NCI-H524 treated with DMSO at 0.1 percent for 48 hours (cell line): ENCODE measurements around the gene NELL1.

Experiments
- DNase-seq: peaks from one replicate; lab custom pipeline; 2025; lab: John Stamatoyannopoulos, UW

The NELL1 gene

DNA sequence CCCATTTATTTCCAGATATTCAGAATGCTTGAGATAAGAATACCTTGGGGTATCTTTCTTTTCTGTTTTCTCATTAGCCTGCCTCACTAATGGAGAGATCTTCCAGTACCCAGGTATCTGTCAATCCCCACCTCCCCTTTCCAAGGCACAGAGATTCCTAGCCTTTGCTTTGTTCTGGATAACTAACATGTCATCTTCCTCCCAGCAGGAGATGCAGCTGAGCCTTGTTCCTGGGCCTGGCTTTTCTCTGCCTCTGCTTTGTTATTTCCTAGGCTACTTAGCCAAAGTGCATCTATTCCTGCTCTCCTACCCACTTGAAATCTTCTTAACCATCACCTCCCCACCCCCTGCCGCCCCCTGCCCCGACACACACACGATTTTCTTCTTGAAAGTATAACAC is 297.1 kb downstream of the NELL1 start:
- no peak for DNase-seq

DNA sequence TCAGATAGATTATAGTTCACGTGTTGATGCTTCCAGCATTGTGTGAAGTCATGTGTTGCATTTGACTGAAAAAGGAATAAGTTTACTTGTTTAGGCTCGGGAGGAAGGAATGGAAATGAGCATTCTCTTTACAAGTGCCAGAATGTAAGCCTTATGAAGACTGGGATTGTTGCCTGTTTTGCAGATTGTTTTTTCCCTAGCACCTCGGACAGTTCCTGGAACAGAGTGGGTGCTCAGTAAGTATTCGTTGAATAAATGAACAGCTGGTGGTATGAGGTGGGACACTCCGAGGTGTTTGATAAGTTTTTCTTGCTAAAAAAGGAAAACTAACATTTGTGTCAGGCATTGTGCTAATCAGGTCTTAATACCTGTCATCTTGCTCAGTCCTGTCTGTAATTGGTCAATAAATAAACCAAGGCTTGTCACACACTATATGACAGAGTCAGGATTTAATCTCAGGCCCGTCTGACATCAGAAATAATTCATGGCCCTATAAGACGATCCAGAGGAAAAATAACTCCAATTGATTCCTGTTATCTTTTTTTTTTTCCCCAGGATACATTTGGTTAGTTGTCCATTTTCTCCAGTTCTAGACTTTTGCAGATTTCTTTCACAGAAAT is 304.7 kb downstream of the NELL1 start:
- no peak for DNase-seq

DNA sequence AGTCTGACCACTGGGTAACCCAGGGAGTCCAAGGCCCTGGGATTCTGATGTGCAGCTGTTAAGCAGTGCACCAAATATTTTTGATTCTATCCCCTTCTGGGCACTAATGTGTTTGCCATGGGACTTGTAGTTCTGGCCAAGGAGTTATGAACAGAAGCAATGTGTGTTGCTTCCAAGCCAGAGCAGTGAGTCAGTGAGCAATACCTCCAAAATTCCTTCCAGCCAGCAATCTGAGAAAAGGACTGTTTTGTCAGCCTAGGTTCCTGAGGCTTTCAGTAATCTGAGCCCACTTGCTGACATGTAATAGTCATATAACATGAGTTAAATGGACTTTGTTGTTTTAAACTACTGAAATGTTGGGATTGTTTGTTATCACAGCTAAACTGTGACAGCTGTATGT is 311.4 kb downstream of the NELL1 start:
- DNase-seq: no peak

DNA sequence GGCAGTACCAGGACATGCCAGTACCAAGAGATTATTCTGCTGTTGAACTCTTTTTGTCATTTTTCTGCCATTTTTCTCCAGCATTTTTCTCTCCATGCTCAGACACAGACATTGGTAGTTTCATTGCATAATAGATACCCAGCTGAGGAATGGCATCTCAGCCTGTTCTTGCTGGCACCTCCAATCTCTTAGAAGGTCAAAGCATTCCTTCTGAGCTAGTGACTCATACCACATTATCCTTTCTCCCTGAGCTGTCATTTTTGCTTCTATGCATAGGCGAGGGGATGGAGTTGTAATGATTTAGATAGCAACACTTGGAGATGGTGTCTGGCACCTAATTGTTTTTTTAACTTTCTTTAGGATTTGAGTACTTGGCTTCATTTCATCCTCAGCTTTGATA is 321.1 kb downstream of the NELL1 start:
- DNase-seq: no peak

DNA sequence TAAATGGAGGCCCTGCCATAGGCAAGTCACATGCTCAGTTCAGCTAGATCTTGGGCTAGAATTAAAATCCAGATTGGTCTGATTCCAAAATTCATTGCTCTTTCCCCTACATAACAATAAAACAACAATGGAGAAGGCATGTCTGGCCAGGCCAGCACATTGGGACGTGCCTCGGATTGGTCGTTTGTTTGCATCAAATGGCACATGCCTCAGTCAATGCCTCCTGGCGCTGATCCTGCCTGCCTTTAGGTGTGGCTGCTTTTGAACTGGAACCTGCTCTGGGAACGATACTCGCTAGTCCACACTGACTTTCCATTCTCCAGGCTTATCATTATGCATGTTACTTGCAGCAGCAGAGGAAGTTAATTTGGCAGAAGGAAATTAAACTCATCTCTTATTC is 322.1 kb downstream of the NELL1 start:
- no peak for DNase-seq

DNA sequence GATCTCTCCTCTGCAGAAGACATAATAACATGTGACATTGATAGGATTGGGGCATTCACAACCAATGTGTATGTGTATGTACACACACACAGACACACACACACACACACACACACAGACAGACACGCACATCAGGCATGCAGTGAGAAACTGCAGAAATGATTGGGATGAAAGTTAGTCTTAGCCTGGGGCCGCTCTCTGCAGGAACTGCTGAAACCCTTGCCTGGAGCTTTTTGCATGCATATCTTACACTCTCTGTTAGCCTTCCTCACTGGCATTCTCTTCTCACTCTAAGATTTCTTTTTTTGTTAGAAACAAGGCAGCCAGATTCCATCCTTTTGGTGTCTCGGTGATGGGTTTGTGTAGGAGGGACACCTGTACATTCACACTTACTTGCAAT is 337.9 kb downstream of the NELL1 start:
- DNase-seq: no peak

DNA sequence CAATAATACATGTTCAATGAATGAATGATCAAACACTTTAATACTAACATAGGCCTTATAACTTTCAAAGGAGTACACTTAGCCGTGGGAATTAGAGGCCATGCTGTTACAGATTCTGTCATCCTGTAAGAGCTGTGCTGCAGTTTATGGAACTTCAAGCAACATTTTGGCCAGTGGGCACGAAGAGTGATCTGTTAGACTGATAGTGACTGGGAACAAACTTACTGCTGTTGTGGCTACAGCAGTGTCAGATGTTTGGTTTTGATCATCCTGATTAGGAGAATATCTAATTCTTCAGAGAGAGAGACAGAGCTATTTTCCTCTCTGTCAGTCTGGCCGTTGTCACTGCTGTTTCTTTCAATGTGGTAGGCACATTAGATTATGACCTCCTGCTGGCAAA is 348.9 kb downstream of the NELL1 start:
- no peak for DNase-seq

DNA sequence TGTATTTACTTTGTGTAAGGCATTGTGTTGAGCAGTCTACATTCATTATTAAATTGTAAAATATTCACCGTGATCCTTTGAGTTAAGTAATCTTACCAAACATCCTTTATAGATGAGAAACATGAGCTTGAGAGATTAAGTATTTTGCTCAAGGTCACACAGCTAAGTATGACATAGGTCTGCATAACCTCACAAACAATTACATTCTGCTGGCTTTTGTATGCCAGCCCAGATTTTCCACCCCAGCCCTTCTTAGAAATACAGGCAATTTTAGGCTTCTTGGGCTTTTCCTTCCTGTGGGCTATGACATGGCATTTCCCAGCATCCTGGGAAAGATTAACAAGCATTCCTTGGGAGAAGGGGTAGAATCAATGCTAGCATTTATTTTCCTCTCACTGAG is 357.3 kb downstream of the NELL1 start:
- no peak for DNase-seq

DNA sequence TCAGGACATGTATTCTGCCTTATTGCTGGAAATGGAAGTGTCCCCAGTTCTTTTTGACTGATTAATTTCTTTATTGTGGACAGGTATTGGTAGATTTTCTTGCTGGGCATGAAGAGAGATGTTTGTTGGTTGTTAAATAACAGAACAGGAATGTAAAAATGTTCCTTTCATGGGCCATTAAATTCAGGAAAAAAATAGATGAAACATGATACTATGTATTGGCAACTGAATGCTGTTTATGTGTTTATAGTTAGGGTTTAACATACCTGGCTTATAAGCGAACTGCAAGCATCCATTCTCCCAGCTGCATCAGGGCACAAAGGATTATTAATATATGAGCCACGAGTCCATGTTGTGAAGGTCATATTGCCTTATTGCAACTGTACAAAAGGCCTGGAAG is 368.5 kb downstream of the NELL1 start:
- no peak for DNase-seq

DNA sequence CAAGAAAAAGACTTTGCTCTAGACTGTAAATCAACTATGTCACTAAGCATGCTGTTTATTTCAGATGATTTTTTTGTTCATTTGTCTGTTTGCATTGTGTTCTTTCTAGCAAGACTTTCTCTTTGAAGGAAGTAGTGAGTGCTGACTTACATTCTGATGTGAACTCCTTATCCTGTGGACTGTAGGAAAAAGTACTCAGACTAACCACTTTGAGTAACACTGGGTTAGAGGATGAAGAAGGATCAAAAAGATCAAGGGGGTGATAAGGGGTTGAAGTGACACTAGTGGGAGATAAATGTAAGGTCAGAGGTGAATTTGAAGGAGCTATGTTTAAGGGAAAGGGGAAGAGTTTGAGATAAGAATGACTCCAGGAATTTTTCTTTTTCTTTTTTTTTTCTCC is 369.4 kb downstream of the NELL1 start:
- DNase-seq: no peak

DNA sequence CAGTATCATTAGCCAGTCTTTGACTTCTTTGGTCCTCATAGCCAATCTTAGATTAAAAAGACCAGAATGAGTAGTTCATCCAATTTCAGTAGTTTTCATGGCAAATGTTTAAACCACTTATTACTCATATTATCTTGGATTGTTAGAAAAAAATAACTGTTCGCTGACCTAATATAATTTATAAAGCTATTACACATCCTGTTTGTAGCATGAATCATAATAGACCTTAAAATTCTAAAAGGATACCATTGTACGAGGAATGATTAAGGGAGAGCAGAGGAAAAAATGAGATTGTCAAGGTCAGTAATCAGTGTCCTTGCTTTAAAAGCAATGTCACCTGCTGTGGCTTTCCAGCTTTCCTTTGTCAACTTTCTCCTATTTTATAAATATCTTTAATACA is 371.2 kb downstream of the NELL1 start:
- DNase-seq: no peak

DNA sequence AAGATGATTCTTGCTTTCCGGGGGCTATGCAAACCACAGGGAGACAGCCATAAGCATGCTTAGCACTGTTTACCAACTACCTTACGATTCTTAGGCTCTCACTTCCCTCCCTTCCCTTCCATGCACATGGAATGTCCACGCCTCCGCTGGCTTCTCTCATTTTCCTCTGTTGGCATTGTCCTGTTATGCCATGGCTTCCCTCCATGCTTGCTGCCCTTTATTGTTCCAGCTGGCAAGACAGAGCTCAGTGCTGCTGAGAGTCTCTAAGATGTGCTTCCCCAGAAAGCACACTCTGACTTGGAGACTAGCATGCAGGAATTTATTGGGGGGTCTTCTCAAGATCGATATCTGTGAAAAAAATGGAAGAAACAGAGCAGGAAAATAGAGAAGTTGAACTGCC is 379.2 kb downstream of the NELL1 start:
- DNase-seq: no peak

DNA sequence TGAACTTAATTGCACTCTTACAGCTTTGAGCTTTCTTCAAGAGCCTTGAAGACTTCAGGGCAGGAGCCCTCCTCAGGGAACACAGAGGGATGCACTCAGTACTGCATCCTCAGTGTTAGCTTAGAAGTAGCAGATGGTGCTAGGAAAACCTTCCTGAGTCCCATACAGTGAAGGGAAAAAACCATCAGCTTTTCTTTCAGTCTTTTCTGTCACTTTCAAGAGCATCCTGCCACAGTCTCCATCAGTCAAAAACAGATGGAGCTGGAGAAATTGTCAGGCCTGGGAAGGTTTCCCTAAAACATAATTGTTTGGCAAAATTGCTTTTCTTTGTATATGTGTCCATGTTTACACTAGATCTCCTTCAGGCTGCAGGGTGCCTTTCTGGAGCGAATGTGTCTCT is 384.1 kb downstream of the NELL1 start:
- DNase-seq: peak; percentile 6

DNA sequence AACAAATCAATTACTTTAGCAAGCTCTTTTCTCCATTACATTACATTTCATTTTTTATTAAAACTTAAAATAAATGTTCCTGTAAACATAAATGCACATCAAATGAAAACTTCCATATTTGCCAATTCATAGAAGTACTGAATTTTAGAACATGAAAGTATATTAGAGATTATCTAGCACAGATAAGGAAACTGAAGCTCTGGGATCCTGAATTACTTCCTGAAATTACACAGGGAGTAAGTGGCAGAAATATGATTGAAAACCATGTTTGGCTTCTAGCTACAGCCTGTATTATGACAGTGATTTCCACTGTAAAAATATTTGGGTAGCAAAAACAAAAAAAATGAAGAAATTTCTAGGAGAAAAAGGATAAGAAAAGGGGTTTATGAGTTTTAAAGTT is 387.3 kb downstream of the NELL1 start:
- DNase-seq: no peak

DNA sequence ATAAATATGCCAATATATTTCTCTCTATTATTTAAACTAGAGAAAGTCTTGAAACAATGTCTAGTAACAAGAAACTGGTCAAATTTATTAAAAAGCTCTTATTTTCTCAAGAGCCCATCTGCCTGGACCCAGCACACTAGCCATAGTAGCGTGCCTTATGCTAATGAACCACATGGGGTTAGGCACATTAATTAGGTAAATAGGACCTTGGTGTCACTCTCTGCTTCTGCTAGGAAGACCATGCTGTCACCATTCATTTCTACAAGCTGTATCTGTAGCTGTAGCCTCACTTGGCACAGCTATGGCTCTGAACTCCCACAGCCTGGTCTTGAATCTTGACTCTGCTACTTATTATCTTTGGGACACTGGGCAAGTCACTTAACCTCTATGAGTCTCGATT is 390.5 kb downstream of the NELL1 start:
- DNase-seq: peak; percentile 20

DNA sequence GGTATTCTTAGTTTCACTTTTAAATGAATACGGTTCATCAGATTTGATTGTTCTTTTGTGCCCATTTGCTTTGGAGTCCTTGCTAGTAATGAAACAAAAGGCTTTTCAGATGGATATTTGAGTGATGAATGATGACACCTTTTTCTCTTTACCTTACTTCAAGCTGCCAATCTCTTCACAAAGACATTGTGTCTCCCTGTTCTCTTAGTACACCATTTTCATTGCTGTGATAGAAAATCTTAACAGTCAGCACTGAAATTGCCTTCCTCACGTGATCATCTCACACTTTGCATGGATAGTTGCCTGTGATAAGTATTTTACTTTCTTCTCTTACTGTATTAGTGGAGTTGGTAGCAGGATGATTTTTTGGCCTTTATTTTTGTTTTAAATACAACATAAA is 396.6 kb downstream of the NELL1 start:
- no peak for DNase-seq

DNA sequence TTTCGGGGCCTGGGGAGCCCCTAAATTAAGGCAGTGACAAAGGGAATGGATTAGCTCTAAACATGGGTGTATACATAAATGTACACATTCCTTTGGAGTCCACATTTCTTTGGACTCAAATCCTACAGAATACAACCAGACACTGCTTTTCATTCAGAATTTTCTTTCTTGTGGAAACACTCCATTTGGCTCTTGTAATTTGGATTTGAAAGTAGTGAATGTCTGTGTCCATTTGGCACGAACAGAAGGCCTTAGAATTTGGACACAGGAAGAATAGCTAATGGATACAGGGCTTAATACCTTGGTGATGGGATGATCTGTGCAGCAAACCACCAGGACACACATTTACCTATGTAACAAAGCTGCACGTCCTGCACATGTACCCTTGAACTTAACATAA is 399.5 kb downstream of the NELL1 start:
- no peak for DNase-seq

DNA sequence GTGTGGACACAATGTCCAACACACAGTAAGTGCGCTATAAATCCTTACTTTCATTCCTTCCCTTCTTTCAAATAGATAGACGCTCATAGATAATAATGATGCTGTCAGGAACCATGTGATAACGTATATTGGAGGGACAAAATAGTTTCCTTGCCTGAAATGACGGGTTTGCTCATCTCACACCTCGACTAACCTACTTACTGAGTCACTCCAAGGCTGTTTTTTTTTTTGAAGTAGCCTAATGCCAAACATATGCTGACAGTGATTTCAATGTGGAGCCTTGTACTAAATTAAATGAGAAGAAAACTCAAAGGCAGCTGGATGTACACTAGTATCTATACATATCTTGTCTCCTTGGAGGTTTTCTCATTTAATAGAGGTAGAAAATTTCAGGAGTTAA is 400.5 kb downstream of the NELL1 start:
- no peak for DNase-seq

DNA sequence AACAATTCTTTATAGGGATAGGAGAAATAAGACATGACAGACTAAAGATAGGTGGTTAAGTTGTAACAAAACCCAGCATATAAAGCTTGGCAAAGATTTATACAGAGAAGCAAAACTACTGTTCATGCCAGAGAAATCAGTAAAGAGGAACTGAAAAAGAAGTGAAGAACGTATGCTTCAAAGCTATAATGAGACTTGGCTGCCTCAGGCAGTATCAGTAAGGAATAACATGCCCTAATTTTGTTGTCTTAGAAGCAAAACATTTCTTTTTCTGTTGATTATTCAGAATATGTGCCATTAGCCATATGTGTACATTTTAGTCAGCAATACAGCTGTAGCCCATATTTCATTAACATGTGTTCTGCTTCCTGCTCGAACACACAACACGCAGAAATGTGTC is 403.2 kb downstream of the NELL1 start:
- DNase-seq: no peak

DNA sequence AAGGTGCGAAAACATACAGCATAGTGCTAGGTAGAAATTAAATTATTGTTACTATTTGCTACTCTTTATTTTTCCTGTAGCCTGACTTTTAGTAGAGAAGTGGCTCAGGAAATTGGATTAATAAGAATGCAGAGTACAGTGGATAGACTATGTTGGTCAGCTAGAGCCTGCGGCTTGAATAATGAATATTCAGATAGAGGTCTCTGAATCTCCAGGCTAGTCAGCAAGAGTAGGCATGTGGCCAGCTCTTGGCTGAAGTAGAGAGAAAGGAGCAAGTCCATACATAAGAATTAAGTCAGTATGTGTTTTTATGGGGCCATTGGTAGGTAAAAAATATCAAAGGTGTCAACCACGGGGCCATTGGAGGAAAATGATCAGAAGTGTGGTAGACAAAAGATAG is 413.5 kb downstream of the NELL1 start:
- DNase-seq: no peak

DNA sequence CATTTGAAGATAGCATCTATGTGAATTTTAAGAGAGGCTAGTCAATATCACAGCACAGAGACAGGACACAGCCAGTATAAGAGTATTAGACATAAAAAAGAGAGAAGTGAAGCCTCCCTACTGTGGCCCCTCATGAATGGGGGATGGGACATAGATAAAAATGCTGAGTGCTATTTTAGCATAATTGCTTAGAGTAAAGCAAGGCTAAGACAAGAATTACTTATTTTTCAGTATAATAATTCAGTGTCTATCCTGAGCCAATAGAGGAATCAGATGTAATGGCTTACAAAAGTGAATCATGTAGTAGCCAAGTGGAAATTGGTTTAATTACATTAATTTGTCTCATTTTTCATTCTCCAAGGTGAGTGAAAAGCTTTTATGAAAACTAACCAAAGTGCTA is 419.5 kb downstream of the NELL1 start:
- no peak for DNase-seq

DNA sequence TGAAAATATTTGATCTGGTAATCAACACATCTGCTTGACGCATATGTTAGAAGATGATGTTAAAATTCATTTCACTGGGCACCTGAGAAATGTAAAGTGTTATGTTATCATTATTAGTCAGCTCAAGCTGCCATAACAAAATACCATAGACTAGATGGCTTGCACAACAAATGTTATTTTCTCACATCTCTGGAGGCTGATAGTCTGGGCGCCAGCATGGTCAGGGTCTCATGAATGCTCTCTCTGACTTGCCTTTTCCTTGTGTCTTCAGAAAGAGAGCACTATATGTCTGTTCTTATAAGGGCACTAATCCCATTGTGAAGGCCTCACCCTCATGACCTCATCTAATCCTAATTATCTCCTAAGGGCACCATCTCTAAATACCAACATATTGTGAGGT is 435.3 kb downstream of the NELL1 start:
- DNase-seq: no peak

DNA sequence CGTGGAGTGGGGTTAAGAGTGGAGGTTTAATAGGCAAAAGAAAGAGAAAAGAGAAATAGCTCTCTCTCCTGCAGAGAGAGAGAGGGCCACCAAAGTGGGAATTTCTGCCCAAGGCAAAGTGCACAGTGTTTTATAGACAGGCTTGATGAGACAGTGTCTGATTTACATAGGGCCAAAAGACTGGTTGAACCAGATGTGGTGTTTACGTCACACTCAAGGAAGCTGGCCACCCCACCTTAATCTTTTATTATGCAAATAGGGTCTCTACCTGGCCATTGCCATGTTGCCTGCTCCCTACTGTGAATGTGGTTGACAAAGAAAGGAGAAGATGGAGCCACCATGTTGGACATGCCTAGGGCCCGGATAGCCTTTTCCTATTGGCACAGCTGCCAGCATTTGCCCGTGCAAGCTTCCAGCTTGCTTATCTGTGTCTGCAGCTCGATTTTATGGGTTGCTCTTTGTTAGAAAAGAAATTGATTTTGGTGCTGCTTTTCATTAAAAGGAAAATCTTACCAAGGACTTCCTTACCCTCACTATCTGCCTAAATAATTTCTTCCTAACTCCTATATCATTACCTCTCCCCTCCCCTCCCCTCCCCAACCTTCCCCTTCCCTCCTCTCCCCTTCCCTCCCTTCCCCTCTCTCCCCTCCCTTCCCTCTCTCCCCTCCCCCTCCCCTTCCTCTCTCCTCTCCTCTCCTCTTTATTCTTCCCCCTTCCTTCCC is 436.0 kb downstream of the NELL1 start:
- no peak for DNase-seq

DNA sequence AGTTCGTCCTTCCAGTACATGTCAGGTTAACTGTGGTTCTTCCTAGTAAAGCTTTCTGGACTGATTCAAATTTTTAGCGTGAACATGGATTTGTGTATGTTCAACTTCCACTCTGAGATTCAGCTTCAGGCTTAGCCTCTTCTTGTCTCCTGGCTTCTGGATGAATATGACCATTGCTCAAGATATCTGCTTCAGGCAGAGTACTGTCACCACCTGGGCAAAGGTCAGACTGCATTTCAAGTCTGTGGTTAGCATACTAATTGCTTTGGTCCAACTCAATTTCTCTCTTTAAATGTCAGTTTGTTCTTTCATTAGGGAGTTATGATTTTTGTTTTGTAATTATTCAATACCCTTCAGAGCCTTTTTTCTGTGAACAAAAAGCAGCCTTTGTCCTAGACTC is 440.0 kb downstream of the NELL1 start:
- no peak for DNase-seq
